HCT116 (cell line): Measurements from ENCODE around the gene ADAM11. TPM values are rescaled to one million over a fixed set of nuclear protein-coding genes. Genes with fewer than 3 reads are reported as not detected.

ENCODE experiments used
- ATAC-seq: fragments of 200-7000 bp; cut with Tn5 transposase; 2 replicates; pipeline ENCODE4 v1.9.1; 2020; ENCODE audit warnings: mild to moderate bottlenecking, moderate library complexity
- BruUV-seq: library from RNA; stranded (reverse); fragments of 400-500 nt; replicated peaks from 2 replicates; lab custom pipeline; 2021; lab: Mats Ljungman, UMichigan
- CTCF ChIA-PET: fragments of 300-600 bp; sonication (Branson Sonifier 250); formaldehyde crosslinking; loops from one replicate; lab custom pipeline; 2021; ENCODE audit warnings: antibody characterized with exemption; lab: Charles Lee
- POLR2A ChIA-PET: fragments of 300-600, 350-600 bp; sonication (Branson Sonifier 250); formaldehyde crosslinking; loops from one replicate; lab custom pipeline; 2021; ENCODE audit warnings: antibody characterized with exemption; lab: Charles Lee
- RAD21 ChIA-PET, 2 experiments: fragments of 300-600 bp; sonication (Branson Sonifier 250); formaldehyde crosslinking; loops; one replicate each; lab custom pipeline; 2023; ENCODE audit warnings: low total read pairs in 2 of 2; ENCODE audit not compliant: uncharacterized antibody in 2 of 2, unreplicated experiment in 2 of 2, low non-redundant PET in 1 of 2; lab: Charles Lee
- DNase-seq: peaks from one replicate; pipeline ENCODE4 v3.0.0-alpha.2; 2010; ENCODE audit warnings: low read depth, low spot score
- H2AFZ ChIP-seq: fragments of 200-600 bp; shearing (Covaris generic), sonication (generic); 2 replicates; pipeline ENCODE4 v1.6.1; 2017; ENCODE audit warnings: low read depth, mixed run types, mixed read lengths, antibody characterized with exemption, low read length; ENCODE audit not compliant: poor library complexity, severe bottlenecking
- H3K27ac ChIP-seq: 2 replicates; pipeline ENCODE4 v1.5.1; 2012; ENCODE audit warnings: low read depth, low read length
- H3K27me3 ChIP-seq: fragments of 200-600 bp; sonication (generic); 2 replicates; pipeline ENCODE4 v1.6.1; 2016; ENCODE audit warnings: mixed run types, low read length, mixed read lengths; ENCODE audit not compliant: insufficient read depth
- H3K36me3 ChIP-seq, 2 experiments: fragments of 200-500 bp in 1 of 2; fragments of 200-600 bp in 1 of 2; sonication (Bioruptor generic) in 1 of 2; sonication (generic) in 1 of 2; 2 replicates each; pipeline versions ENCODE4 v1.5.1 to v1.6.1; 2014 to 2016; ENCODE audit warnings: low read length in 2 of 2, inconsistent platforms in 1 of 2, mixed read lengths in 1 of 2, mixed run types in 1 of 2; ENCODE audit not compliant: insufficient read depth in 2 of 2, control insufficient read depth in 1 of 2
- H3K4me1 ChIP-seq, 2 experiments: fragments of 200-600 bp in 1 of 2; sonication (generic) in 1 of 2; 2 replicates each; pipeline versions ENCODE4 v1.5.1 to v1.6.1; 2012 to 2017; ENCODE audit warnings: low read length in 2 of 2, inconsistent platforms in 1 of 2, mild to moderate bottlenecking in 1 of 2, mixed read lengths in 1 of 2, mixed run types in 1 of 2, moderate library complexity in 1 of 2; ENCODE audit not compliant: insufficient read depth in 2 of 2, control insufficient read depth in 1 of 2
- H3K4me2 ChIP-seq: fragments of 200-600 bp; sonication (generic); 2 replicates; pipeline ENCODE4 v1.6.1; 2017; ENCODE audit warnings: mixed run types, low read length, mixed read lengths
- H3K4me3 ChIP-seq, 2 experiments: fragments of 200-600 bp in 1 of 2; sonication (generic) in 1 of 2; replicated peaks in 1 of 2; 2 replicates each; pipeline ENCODE4 v1.5.1; 2011 to 2016; ENCODE audit warnings: low read length in 2 of 2, control low read depth in 1 of 2, low read depth in 1 of 2, mild to moderate bottlenecking in 1 of 2, mixed read lengths in 1 of 2, mixed run types in 1 of 2
- H3K79me2 ChIP-seq: fragments of 200-600 bp; sonication (generic); 2 replicates; pipeline ENCODE4 v1.6.1; 2017; ENCODE audit warnings: mild to moderate bottlenecking, mixed run types, low read length, moderate library complexity, mixed read lengths; ENCODE audit not compliant: insufficient read depth
- H3K9ac ChIP-seq: fragments of 200-600 bp; sonication (generic); 2 replicates; pipeline ENCODE4 v1.6.1; 2016; ENCODE audit warnings: low read length, mixed read lengths
- H3K9me2 ChIP-seq: fragments of 200-600 bp; sonication (generic), shearing (Covaris generic); 2 replicates; pipeline ENCODE4 v1.6.1; 2017; ENCODE audit warnings: mixed run types, mild to moderate bottlenecking, moderate library complexity; ENCODE audit not compliant: insufficient read depth
- H3K9me3 ChIP-seq, 2 experiments: fragments of 200-500 bp in 1 of 2; fragments of 200-600 bp in 1 of 2; sonication (Bioruptor generic) in 1 of 2; sonication (generic) in 1 of 2; 2 replicates each; pipeline ENCODE4 v1.6.1; 2014 to 2017; ENCODE audit warnings: low read length in 2 of 2, mixed read lengths in 2 of 2, inconsistent platforms in 1 of 2, low read depth in 1 of 2, mild to moderate bottlenecking in 1 of 2, mixed run types in 1 of 2, moderate library complexity in 1 of 2; ENCODE audit not compliant: control insufficient read depth in 1 of 2, insufficient read depth in 1 of 2
- H4K20me1 ChIP-seq: fragments of 200-600 bp; sonication (generic), shearing (Covaris generic); 2 replicates; pipeline ENCODE4 v1.6.1; 2017; ENCODE audit warnings: mixed run types, mild to moderate bottlenecking, moderate library complexity; ENCODE audit not compliant: insufficient read depth
- CBX3 ChIP-seq: IDR thresholded peaks from 2 replicates; pipeline ENCODE4 v1.6.1; 2012; ENCODE audit warnings: low read depth
- CEBPB ChIP-seq: IDR thresholded peaks from 2 replicates; pipeline ENCODE4 v1.6.1; 2012; ENCODE audit warnings: low read depth
- EGR1 ChIP-seq: IDR thresholded peaks from 2 replicates; pipeline ENCODE4 v1.6.1; 2012; ENCODE audit warnings: low read depth
- ELF1 ChIP-seq: IDR thresholded peaks from 2 replicates; pipeline ENCODE4 v1.6.1; 2012; ENCODE audit warnings: low read depth, borderline replicate concordance
- EZH2 ChIP-seq: fragments of 200-600 bp; sonication (generic); IDR thresholded peaks from 2 replicates; pipeline ENCODE4 v1.6.1; 2017; ENCODE audit warnings: antibody characterized with exemption, mixed run types
- FOSL1 ChIP-seq: IDR thresholded peaks from 2 replicates; pipeline ENCODE4 v1.6.1; 2012; ENCODE audit warnings: low read depth
- JUND ChIP-seq: IDR thresholded peaks from 2 replicates; pipeline ENCODE4 v1.6.1; 2012
- MAX ChIP-seq: IDR thresholded peaks from 2 replicates; pipeline ENCODE4 v1.6.1; 2012
- POLR2A ChIP-seq: IDR thresholded peaks from 2 replicates; pipeline ENCODE4 v1.7.0; 2011; ENCODE audit warnings: borderline replicate concordance; ENCODE audit not compliant: insufficient read depth, insufficient read length; ENCODE audit errors: extremely low read depth
- RAD21 ChIP-seq: IDR thresholded peaks from 2 replicates; pipeline ENCODE4 v1.6.1; 2012; ENCODE audit warnings: low read depth, mild to moderate bottlenecking
- SIN3A ChIP-seq: IDR thresholded peaks from 2 replicates; pipeline ENCODE4 v1.6.1; 2012; ENCODE audit warnings: low read depth
- SRF ChIP-seq: IDR thresholded peaks from 2 replicates; pipeline ENCODE4 v1.6.1; 2012; ENCODE audit warnings: low read depth
- TCF7L2 ChIP-seq: IDR thresholded peaks from 2 replicates; pipeline ENCODE4 v1.7.0; 2011; ENCODE audit warnings: borderline replicate concordance, inconsistent platforms; ENCODE audit not compliant: insufficient read depth, insufficient read length; ENCODE audit errors: extremely low read depth
- YY1 ChIP-seq: IDR thresholded peaks from 2 replicates; pipeline ENCODE4 v1.6.1; 2011; ENCODE audit warnings: low read length, low read depth, moderate library complexity, mild to moderate bottlenecking; ENCODE audit not compliant: insufficient replicate concordance; ENCODE audit errors: extremely low read depth
- ZFX ChIP-seq: fragments of 450-650 bp; IDR thresholded peaks from 2 replicates; pipeline ENCODE4 v1.6.1; 2017
- ZNF274 ChIP-seq: fragments of 200-500 bp; sonication (Bioruptor generic); IDR thresholded peaks from 2 replicates; pipeline ENCODE4 v1.6.1; 2014; ENCODE audit warnings: mild to moderate bottlenecking, low read depth, low read length, inconsistent platforms
- intact Hi-C: fragments of 100-400 bp; cut with micrococcal nuclease; formaldehyde crosslinking; loops from 2 replicates; pipeline ENCODE4 v1.10.0; 2022
- total RNA-seq: library from RNA; stranded (reverse); gene quantifications from one replicate; pipeline ENCODE4 v1.2.1, GENCODE V29; 2021; ENCODE audit not compliant: unreplicated experiment
- TF ChIP-seq, protein P1 (sequence below): IDR thresholded peaks from 2 replicates; pipeline ENCODE4 v1.6.1; 2012; ENCODE audit warnings: low read depth
- TF ChIP-seq, protein P2 (sequence below): IDR thresholded peaks from 2 replicates; pipeline ENCODE4 v1.6.1; 2012
- TF ChIP-seq, protein P3 (sequence below), 3 experiments: fragments of 200-600 bp in 1 of 3; sonication (generic) in 1 of 3; IDR thresholded peaks in 2 of 3; conservative IDR thresholded peaks in 1 of 3; 2 replicates each; pipeline ENCODE4 v1.5.1; 2012 to 2017; ENCODE audit warnings: low read depth in 2 of 3, low read length in 2 of 3, antibody characterized with exemption in 1 of 3, borderline replicate concordance in 1 of 3, control low read depth in 1 of 3, mild to moderate bottlenecking in 1 of 3, mixed read lengths in 1 of 3, mixed run types in 1 of 3, moderate library complexity in 1 of 3; ENCODE audit not compliant: insufficient read depth in 1 of 3

ADAM11 gene
- total RNA-seq, 1 experiment from 2014 or later: 7.7 TPM

DNA sequence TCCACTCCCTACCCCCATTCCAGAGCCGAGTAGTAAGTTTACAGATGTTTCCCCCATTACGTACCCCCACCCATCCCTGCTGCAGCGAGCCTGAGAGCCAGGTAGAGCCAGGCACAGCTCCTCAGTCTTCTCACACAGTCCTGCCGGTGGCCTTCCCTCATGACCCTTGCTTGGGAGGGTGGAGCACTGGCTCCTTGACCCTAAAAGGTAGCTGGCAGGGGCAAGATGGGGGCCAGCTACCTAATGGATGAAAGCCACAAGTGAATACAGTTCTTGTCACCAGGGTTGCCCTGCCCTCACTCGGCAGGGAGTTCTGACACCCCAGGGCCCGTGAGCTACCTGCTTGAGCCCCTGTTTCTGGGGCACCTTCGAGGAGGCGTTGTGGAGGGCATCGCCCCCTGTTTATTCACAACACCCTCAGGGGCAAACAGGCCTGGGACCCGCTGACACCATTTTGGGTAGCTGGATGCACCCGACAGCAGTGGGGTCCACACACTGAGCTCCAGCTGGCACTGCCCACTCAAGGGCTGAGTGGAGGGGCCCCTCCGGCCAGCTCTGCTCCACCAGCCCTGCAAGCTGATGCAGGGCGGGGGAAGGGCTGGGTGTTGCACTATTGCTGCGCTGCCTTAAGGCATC, 22.2 kb downstream of the ADAM11 start:
- H3K4me2 ChIP-seq: peak overlapping the region; percentile 25
- no peaks in the 10 kb centered on the region for H3K9me3 ChIP-seq
- ATAC-seq (no peak), DNase-seq (no peak)
- H3K4me3 ChIP-seq: no peak overlapping the region
- H2AFZ ChIP-seq: no peak overlapping the region
- H3K36me3 ChIP-seq: no peaks in the 10 kb centered on the region
- intact Hi-C loops: no loop called here
- TF ChIP-seq ZNF274 (no peak), SIN3A (no peak), CBX3 (no peak), FOSL1 (no peak), ELF1 (no peak), EGR1 (no peak), JUND (no peak), POLR2A (no peak), YY1 (no peak), MAX (no peak), SRF (no peak), EZH2 (no peak), RAD21 (no peak), CEBPB (no peak), ZFX (no peak), TCF7L2 (no peak)
- TF ChIP-seq, protein P1, sequence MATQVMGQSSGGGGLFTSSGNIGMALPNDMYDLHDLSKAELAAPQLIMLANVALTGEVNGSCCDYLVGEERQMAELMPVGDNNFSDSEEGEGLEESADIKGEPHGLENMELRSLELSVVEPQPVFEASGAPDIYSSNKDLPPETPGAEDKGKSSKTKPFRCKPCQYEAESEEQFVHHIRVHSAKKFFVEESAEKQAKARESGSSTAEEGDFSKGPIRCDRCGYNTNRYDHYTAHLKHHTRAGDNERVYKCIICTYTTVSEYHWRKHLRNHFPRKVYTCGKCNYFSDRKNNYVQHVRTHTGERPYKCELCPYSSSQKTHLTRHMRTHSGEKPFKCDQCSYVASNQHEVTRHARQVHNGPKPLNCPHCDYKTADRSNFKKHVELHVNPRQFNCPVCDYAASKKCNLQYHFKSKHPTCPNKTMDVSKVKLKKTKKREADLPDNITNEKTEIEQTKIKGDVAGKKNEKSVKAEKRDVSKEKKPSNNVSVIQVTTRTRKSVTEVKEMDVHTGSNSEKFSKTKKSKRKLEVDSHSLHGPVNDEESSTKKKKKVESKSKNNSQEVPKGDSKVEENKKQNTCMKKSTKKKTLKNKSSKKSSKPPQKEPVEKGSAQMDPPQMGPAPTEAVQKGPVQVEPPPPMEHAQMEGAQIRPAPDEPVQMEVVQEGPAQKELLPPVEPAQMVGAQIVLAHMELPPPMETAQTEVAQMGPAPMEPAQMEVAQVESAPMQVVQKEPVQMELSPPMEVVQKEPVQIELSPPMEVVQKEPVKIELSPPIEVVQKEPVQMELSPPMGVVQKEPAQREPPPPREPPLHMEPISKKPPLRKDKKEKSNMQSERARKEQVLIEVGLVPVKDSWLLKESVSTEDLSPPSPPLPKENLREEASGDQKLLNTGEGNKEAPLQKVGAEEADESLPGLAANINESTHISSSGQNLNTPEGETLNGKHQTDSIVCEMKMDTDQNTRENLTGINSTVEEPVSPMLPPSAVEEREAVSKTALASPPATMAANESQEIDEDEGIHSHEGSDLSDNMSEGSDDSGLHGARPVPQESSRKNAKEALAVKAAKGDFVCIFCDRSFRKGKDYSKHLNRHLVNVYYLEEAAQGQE: no peak
- TF ChIP-seq, protein P2, sequence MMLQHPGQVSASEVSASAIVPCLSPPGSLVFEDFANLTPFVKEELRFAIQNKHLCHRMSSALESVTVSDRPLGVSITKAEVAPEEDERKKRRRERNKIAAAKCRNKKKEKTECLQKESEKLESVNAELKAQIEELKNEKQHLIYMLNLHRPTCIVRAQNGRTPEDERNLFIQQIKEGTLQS: no peak
- TF ChIP-seq, protein P3, sequence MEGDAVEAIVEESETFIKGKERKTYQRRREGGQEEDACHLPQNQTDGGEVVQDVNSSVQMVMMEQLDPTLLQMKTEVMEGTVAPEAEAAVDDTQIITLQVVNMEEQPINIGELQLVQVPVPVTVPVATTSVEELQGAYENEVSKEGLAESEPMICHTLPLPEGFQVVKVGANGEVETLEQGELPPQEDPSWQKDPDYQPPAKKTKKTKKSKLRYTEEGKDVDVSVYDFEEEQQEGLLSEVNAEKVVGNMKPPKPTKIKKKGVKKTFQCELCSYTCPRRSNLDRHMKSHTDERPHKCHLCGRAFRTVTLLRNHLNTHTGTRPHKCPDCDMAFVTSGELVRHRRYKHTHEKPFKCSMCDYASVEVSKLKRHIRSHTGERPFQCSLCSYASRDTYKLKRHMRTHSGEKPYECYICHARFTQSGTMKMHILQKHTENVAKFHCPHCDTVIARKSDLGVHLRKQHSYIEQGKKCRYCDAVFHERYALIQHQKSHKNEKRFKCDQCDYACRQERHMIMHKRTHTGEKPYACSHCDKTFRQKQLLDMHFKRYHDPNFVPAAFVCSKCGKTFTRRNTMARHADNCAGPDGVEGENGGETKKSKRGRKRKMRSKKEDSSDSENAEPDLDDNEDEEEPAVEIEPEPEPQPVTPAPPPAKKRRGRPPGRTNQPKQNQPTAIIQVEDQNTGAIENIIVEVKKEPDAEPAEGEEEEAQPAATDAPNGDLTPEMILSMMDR (IDR thresholded peaks at IDR 0.05 in 2 of 3, conservative IDR thresholded peaks at IDR 0.05 in 1 of 3; ENCODE audit: borderline replicate concordance in 1 of 3, insufficient read depth in 1 of 3, low read depth in 2 of 3, low read length in 2 of 3): no peak
- no peak overlapping the region for H3K27ac ChIP-seq
- H4K20me1 ChIP-seq: no peaks in the 10 kb centered on the region
- no peaks in the 10 kb centered on the region for H3K79me2 ChIP-seq
- no TSS peak for BruUV-seq
- H3K4me1 ChIP-seq: peaks cover 3 to 31% of the 10 kb centered on the region in 2 experiments; a peak in 3 of 4 replicates
- ChIA-PET CTCF (interaction anchor here (2.4 to 5.3 kb wide), 4 partner anchors 13 to 98 kb away, joined by 12 to 52 read pairs (median 21); no protein-coding TSS in a partner anchor), POLR2A (no interaction called here), RAD21 (no interaction called here)
- H3K27me3 ChIP-seq: no peaks in the 10 kb centered on the region
- H3K9me2 ChIP-seq: no peaks in the 10 kb centered on the region
- H3K9ac ChIP-seq: no peak overlapping the region
